DOHH2 (cell line): ENCODE results near the gene TRPM5.

ENCODE experiments used
- H3F3A ChIP-seq: fragments of 200-600 bp; sonication (generic), shearing (Covaris generic); 2 replicates; pipeline ENCODE4 v1.6.0; 2016; ENCODE audit warnings: antibody characterized with exemption, mild to moderate bottlenecking; ENCODE audit not compliant: control insufficient read depth, insufficient read depth
- H3K27ac ChIP-seq: fragments of 200-600 bp; sonication (generic); 2 replicates; pipeline ENCODE4 v1.5.1; 2014; ENCODE audit warnings: low read depth, mild to moderate bottlenecking, low read length, moderate library complexity
- H3K27me3 ChIP-seq: fragments of 200-600 bp; sonication (generic); 2 replicates; pipeline ENCODE4 v1.6.1; 2014; ENCODE audit warnings: mild to moderate bottlenecking, low read length, mixed read lengths; ENCODE audit not compliant: control insufficient read depth
- H3K36me3 ChIP-seq: fragments of 200-600 bp; sonication (generic); 2 replicates; pipeline ENCODE4 v1.6.1; 2014; ENCODE audit warnings: mild to moderate bottlenecking, low read length, moderate library complexity, mixed read lengths; ENCODE audit not compliant: control insufficient read depth
- H3K4me1 ChIP-seq: fragments of 200-600 bp; sonication (generic); 2 replicates; pipeline ENCODE4 v1.6.1; 2014; ENCODE audit warnings: mild to moderate bottlenecking, low read length, mixed read lengths; ENCODE audit not compliant: control insufficient read depth
- H3K4me2 ChIP-seq: fragments of 200-600 bp; sonication (generic); 2 replicates; pipeline ENCODE4 v1.6.0; 2014; ENCODE audit warnings: mild to moderate bottlenecking, low read length, moderate library complexity
- H3K4me3 ChIP-seq: fragments of 200-600 bp; sonication (generic); 2 replicates; pipeline ENCODE4 v1.5.1; 2014; ENCODE audit warnings: mild to moderate bottlenecking, low read length, mixed read lengths
- H3K79me2 ChIP-seq: fragments of 200-600 bp; sonication (generic); 2 replicates; pipeline ENCODE4 v1.6.1; 2014; ENCODE audit warnings: mild to moderate bottlenecking, low read length, mixed read lengths; ENCODE audit not compliant: control insufficient read depth
- H3K9me2 ChIP-seq: fragments of 200-600 bp; sonication (generic); replicated peaks from 2 replicates; pipeline ENCODE4 v1.6.1; 2014; ENCODE audit warnings: mild to moderate bottlenecking, low read length, mixed read lengths; ENCODE audit not compliant: control insufficient read depth
- H3K9me3 ChIP-seq: fragments of 200-600 bp; sonication (generic); 2 replicates; pipeline ENCODE4 v1.6.1; 2014; ENCODE audit warnings: antibody characterized with exemption, low read length, mixed read lengths; ENCODE audit not compliant: control insufficient read depth, insufficient read depth
- H4K20me1 ChIP-seq: fragments of 200-600 bp; sonication (generic); 2 replicates; pipeline ENCODE4 v1.6.0; 2014; ENCODE audit warnings: low read depth, mild to moderate bottlenecking, antibody characterized with exemption, low read length, moderate library complexity; ENCODE audit not compliant: control insufficient read depth, insufficient read depth
- CTCF ChIP-seq: fragments of 200-600 bp; sonication (generic); IDR thresholded peaks from one replicate; pipeline ENCODE4 v1.5.1; 2014; ENCODE audit warnings: antibody characterized with exemption, mild to moderate bottlenecking, low read depth, low read length; ENCODE audit not compliant: poor library complexity, severe bottlenecking
- EZH2phosphoT487 ChIP-seq: fragments of 200-600 bp; sonication (generic); IDR thresholded peaks from 2 replicates; pipeline ENCODE4 v1.6.1; 2017; ENCODE audit warnings: borderline replicate concordance, mild to moderate bottlenecking, antibody characterized with exemption, low read length, moderate library complexity, mixed read lengths

The TRPM5 gene

GRCh38 chr11:2477936-2478335 is 33.6 kb upstream of the TRPM5 start:
- Histone ChIP-seq H3K27ac (no peak overlapping the region), H3K4me3 (no peak overlapping the region), H3K36me3 (no peaks in the 10 kb centered on the region), H3K79me2 (no peaks in the 10 kb centered on the region), H3K4me2 (no peak overlapping the region), H3K9me2 (no peaks in the 10 kb centered on the region), H3F3A (no peaks in the 10 kb centered on the region), H3K27me3 (no peaks in the 10 kb centered on the region), H3K9me3 (no peaks in the 10 kb centered on the region; the same call in 1 of the 2 replicates), H4K20me1 (no peaks in the 10 kb centered on the region), H3K4me1 (no peaks in the 10 kb centered on the region)
- no peak for TF ChIP-seq EZH2phosphoT487
- TF ChIP-seq CTCF: no peak

GRCh38 chr11:2477254-2477653 is 32.9 kb upstream of the TRPM5 start:
- Histone ChIP-seq H3K27me3 (no peaks in the 10 kb centered on the region), H4K20me1 (no peaks in the 10 kb centered on the region), H3K9me2 (no peaks in the 10 kb centered on the region), H3K79me2 (no peaks in the 10 kb centered on the region), H3K27ac (no peak overlapping the region), H3K4me3 (no peak overlapping the region), H3K4me2 (no peak overlapping the region), H3F3A (no peaks in the 10 kb centered on the region), H3K9me3 (no peaks in the 10 kb centered on the region; the same call in 1 of the 2 replicates), H3K36me3 (no peaks in the 10 kb centered on the region), H3K4me1 (no peaks in the 10 kb centered on the region)
- TF ChIP-seq CTCF (no peak), EZH2phosphoT487 (no peak)

GRCh38 chr11:2475136-2475918 is 31.0 kb upstream of the TRPM5 start:
- no peaks in the 10 kb centered on the region; the same call in 1 of the 2 replicates for H3K9me3 ChIP-seq
- no peak overlapping the region for H3K4me3 ChIP-seq
- no peaks in the 10 kb centered on the region for H3K4me1 ChIP-seq
- no peak for TF ChIP-seq CTCF
- TF ChIP-seq EZH2phosphoT487: no peak
- H3K27me3 ChIP-seq: no peaks in the 10 kb centered on the region
- H3F3A ChIP-seq: no peaks in the 10 kb centered on the region
- no peak overlapping the region for H3K4me2 ChIP-seq
- H3K9me2 ChIP-seq: no peaks in the 10 kb centered on the region
- no peak overlapping the region for H3K27ac ChIP-seq
- no peaks in the 10 kb centered on the region for H4K20me1 ChIP-seq
- no peaks in the 10 kb centered on the region for H3K79me2 ChIP-seq
- H3K36me3 ChIP-seq: no peaks in the 10 kb centered on the region
